Measurements from ENCODE around the gene DGUOK. TPM values are rescaled to one million over a fixed set of nuclear protein-coding genes. Genes with fewer than 3 reads are reported as not detected.

Gene DGUOK
- total and polyA plus RNA-seq, 2 experiments from 2014 or later = 68.0 to 116 TPM

- WGBS (ENCODE audit: low lambda C conversion rate, missing lambda C conversion rate) = 92% methylated on average over 9 of the region's 9 CpGs
- no peak for DNase-seq (ENCODE audit: low spot score)
- H3K9me3 ChIP-seq (ENCODE audit: low read depth) = no peaks in the 10 kb centered on the region
- no peaks in the 10 kb centered on the region for H3K79me2 ChIP-seq
- no peak overlapping the region for H3K27ac ChIP-seq
- H3K4me1 ChIP-seq (ENCODE audit: insufficient read depth) = peaks cover 5% of the 10 kb centered on the region
- H3K4me2 ChIP-seq = no peak overlapping the region
- H3K9me2 ChIP-seq (replicated peaks; ENCODE audit: insufficient read depth) = no peaks in the 10 kb centered on the region
- H3K36me3 ChIP-seq (replicated peaks; ENCODE audit: insufficient read depth, low read depth) = no peaks in the 10 kb centered on the region
- H3K27me3 ChIP-seq = no peaks in the 10 kb centered on the region
- H3K4me3 ChIP-seq = no peak overlapping the region
- TF ChIP-seq CTCF (IDR thresholded peaks at IDR 0.05; ENCODE audit: poor library complexity) = no peak
- H2AFZ ChIP-seq = no peak overlapping the region
- H4K20me1 ChIP-seq (ENCODE audit: insufficient read depth, poor library complexity, severe bottlenecking) = no peaks in the 10 kb centered on the region
These were observed 31.2 kb upstream of the DGUOK start for GRCh38 chr2:73895473-73895872.

- DNase-seq (ENCODE audit: low spot score) = no peak
- H3K27ac ChIP-seq = no peak overlapping the region
- no peak overlapping the region for H3K4me3 ChIP-seq
- H3K27me3 ChIP-seq = no peaks in the 10 kb centered on the region
- H3K4me1 ChIP-seq (ENCODE audit: insufficient read depth) = peaks cover 5% of the 10 kb centered on the region
- no peak overlapping the region for H3K4me2 ChIP-seq
- TF ChIP-seq EZH2phosphoT487 (IDR thresholded peaks at IDR 0.05; ENCODE audit: low read depth, severe bottlenecking, unreplicated experiment) = no peak
- no peak for TF ChIP-seq EZH2 (IDR thresholded peaks at IDR 0.05; ENCODE audit: borderline replicate concordance)
- no peak for TF ChIP-seq CTCF (IDR thresholded peaks at IDR 0.05; ENCODE audit: poor library complexity)
- no peaks in the 10 kb centered on the region for H3K36me3 ChIP-seq (replicated peaks; ENCODE audit: insufficient read depth, low read depth)
- no peaks in the 10 kb centered on the region for H4K20me1 ChIP-seq (ENCODE audit: insufficient read depth, poor library complexity, severe bottlenecking)
- no peaks in the 10 kb centered on the region for H3K9me3 ChIP-seq (ENCODE audit: low read depth)
- H3K79me2 ChIP-seq = no peaks in the 10 kb centered on the region
- no peak overlapping the region for H2AFZ ChIP-seq
- no peaks in the 10 kb centered on the region for H3K9me2 ChIP-seq (replicated peaks; ENCODE audit: insufficient read depth)
- 81% methylated on average over 15 of the region's 15 CpGs for WGBS (ENCODE audit: low lambda C conversion rate, missing lambda C conversion rate)
These were observed 30.1 kb upstream of the DGUOK start for GRCh38 chr2:73896362-73897239.

- Histone ChIP-seq H3K4me3 (no peak overlapping the region), H2AFZ (no peak overlapping the region), H3K27me3 (no peaks in the 10 kb centered on the region), H3K4me1 (ENCODE audit: insufficient read depth) (peaks cover 5% of the 10 kb centered on the region), H3K27ac (no peak overlapping the region), H3K4me2 (no peak overlapping the region), H3K9me2 (replicated peaks; ENCODE audit: insufficient read depth) (no peaks in the 10 kb centered on the region), H4K20me1 (ENCODE audit: insufficient read depth, poor library complexity, severe bottlenecking) (no peaks in the 10 kb centered on the region), H3K36me3 (replicated peaks; ENCODE audit: insufficient read depth, low read depth) (no peaks in the 10 kb centered on the region), H3K79me2 (no peaks in the 10 kb centered on the region), H3K9me3 (ENCODE audit: low read depth) (no peaks in the 10 kb centered on the region)
- no peak for DNase-seq (ENCODE audit: low spot score)
- TF ChIP-seq EZH2phosphoT487 (IDR thresholded peaks at IDR 0.05; ENCODE audit: low read depth, severe bottlenecking, unreplicated experiment) (no peak), CTCF (IDR thresholded peaks at IDR 0.05; ENCODE audit: poor library complexity) (no peak), EZH2 (IDR thresholded peaks at IDR 0.05; ENCODE audit: borderline replicate concordance) (no peak)
- WGBS (ENCODE audit: low lambda C conversion rate, missing lambda C conversion rate) = 90% methylated on average over 4 of the region's 4 CpGs
These were observed 29.5 kb upstream of the DGUOK start for GRCh38 chr2:73897240-73897583.

Data from hepatocyte (in vitro differentiated cells).